ENCODE results near the gene ZNF692. TPM values are rescaled to one million over a fixed set of nuclear protein-coding genes. Genes with fewer than 3 reads are reported as not detected.
"Not testable (repeated sequence)": the region's sequence is repeated elsewhere in the genome, so short reads cannot be mapped to it uniquely, and the experiment has no call there.

ZNF692 gene
- total RNA-seq = 7.7 and 16.5 TPM in 2 replicates

DNA sequence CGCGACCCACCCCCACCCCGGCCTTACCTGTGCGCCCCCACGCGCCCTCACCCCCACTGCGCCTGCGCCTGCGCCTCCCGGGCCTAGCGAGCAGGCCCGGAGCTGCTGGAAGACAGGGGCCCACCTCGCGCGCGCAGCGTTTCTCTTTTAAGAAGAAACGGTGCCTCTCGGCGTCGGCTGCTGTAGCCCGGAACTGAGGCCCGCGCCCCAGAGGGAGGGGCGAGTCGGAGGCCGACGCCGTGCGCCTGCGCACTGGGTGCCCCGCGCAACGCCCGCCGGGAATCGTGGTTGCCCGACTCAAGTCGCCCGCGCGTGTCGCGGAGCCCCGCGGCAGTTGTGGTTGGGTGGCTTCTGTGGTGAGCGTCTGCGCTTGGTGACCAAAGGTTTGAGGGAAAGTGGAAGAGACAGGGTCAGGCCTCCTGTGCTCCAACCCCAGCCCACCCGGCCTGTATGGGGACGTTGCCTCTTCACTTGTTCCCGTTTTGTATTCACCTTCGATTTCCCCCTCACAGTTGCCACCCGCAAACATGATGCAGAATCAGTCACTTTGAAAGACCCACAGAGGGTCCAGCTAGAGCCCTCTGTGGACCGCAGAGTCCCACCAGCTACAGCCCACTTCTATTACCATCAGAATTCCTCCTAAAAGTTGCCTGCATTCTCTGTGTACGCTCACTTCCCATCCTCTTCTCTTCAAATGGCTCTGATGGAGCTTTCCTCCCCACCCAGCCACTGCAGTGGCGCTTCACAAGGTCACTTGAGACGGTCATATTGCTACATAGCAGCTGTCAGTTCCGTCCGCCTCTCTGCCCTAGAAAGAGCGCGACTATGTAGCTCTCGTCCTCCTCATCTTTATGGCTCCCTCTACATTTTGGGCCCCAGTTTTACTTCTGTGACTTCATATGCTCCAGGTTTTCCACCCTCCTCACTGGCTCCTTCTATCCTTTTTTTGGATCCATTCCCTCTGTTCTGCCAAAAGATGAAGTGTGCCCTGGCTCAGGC is at the start of gene ZNF692:
TSS of gene ZNF692 (minus strand) at position 195 of the 999 bp plus-strand sequence. CDS start 776 bp downstream, outside the sequence.
- peak; percentile 99 for DNase-seq

DNA sequence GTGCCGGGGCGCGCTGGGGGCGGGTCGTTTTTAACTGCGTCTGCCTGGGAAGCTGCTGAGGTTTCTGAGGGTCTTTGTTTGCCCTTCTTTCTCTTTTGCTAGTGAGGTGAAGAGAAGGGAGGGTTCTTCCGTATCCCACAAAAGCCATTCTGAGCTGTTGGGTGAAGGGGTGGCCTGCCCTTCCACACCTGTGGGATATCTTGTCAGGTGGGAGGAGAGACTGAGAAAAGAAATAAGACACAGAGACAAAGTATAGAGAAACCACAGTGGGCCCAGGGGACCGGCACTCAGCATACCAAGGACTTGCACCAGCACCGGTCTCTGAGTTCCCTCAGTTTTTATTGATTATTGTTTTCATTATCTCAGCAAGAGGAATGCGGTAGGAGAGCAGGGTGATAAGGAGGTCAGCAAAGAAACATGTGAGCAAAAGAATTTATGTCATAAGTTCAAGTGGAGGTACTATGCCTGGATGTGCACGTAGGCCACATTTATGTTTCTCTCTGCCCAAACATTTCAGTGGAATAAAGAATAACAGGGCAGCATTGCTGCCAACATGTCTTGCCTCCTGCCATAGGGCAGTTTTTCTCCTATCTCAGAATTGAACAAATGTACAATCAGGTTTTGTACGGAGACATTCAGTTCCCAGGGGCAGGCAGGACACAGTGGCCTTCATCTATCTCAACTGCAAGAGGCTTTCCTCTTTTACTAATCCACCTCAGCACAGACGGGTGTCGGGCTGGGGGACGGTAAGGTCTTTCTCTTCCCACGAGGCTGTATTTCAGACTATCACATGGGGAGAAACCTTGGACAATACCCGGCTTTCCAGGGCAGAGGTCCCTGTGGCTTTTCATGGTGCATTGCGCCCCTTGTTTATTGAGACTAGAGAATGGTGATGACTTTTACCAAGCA is 48.1 kb upstream of the ZNF692 start:
- DNase-seq = peak; percentile 22

DNA sequence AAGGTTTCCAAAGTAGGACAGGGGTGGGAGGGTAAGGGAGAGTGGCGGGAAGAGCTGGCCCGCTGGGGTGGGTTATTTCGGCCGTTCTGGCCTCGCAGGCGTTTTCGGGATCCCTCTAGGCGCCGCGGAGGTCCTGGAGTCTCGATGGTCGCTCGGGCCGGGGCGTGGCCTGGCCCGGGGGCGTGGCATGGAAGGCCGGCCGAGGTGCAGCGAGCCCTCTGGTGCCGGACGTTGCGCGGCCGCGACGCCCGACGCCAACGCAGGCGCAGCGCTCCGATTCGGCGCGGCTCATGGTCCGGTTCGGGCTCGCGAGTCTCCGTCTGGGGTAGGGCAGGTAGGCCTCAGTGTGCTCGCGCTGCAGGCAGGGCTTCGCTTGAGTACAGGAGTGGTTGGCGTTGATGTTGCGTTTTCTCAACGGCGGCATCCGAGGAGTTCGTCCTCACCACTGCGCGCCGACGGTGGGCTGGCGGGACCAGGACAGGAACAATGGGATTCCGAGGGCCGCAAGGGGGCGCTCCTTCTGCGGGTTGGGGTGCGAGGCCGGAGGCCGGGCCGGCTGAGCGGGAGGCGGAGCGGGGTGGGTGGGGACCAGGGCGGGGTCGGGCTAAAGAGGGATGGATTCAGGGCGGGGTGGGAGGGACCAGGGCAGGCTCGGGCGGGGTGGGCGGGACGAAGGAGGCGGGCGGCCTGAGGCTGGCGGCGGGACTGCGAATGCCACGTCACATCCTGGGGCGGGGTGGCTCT is 47.3 kb upstream of the ZNF692 start, which contains the start of gene PGBD2:
TSS of gene PGBD2 (plus strand) at position 227 of the 744 bp plus-strand sequence. CDS start 7,628 bp downstream, outside the sequence.
- DNase-seq = peak; percentile 96

DNA sequence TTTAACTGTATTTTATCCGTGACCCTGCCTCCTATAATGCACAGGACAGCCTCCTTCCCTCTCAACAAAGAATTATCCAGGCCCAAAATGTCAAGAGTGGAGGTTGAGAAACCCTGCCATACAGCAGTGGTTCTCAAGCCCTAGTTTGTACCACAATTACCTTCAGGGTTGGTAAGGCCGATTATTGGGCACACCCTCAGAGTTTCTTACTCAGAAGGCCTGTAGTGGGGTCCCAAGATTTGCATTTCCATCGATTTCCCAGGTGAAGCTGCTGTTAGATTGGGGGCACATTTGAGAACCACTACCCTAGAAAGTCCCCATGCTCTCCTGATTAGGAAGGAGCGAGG is 46.8 kb upstream of the ZNF692 start:
- DNase-seq = no peak

DNA sequence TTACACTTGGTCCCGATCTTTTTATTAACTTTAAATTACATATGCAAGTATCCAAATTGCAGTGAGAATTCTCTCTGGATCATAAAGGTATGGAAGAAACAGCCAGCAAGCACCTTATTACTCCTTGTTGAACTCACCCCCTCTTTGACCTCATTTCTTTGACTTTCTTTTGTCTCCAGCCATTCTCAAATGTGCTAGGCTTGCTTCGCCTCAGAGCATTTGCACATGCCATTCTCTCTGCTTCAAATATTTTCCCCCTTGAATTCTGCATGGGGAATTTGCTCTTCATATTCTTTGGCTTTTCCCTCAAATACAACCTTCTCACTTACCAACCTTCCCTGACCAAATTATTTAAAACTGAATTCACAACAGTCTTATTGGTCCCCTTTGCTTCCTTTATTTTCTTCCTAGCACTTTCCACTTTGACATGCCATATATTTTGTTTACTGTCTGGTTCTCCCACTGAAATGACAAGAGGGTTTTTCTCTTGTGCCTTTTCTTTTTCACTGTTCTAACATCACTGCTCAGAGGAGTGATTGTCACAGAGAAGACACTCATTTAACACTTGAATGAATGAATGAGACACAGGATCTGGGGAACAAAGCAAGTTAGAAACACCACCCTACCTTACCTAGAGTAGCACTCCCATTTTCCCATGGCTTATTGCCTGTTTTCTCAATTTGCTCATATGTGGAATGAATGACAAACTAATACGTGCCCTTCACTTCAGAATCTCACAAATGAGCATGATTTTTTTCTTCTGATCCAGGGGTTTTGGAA is 45.7 kb upstream of the ZNF692 start:
- no peak for DNase-seq

- DNase-seq = no peak
Measured at GRCh38 chr1:248901578-248901977, 42.7 kb upstream of the ZNF692 start.

GRCh38 chr1:248900637-248901036 is 41.8 kb upstream of the ZNF692 start:
- DNase-seq = no peak

- DNase-seq = no peak
Measured at GRCh38 chr1:248897412-248898337, 38.8 kb upstream of the ZNF692 start.

DNA sequence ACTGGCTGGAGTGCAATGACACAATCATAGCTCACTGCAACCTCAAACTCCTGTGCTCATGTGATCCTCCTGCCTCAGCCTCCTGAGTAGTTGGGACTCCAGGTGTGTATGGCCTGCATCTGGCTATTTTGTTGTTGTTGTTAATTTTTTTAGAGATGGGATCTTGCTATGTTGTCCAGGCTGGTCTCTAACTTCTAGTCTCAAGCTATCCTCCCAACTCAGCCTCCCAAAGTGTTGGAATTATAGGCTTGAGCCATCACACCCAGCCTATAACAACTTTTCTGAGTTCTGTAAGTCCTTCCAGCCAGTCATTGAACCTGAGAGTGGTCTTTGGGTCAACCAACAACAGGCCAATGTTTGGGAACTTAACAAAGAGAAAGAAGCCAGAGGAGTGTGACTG is 36.0 kb upstream of the ZNF692 start:
- DNase-seq = no peak

- no peak for DNase-seq
Measured at GRCh38 chr1:248892590-248892989, 33.7 kb upstream of the ZNF692 start.

DNA sequence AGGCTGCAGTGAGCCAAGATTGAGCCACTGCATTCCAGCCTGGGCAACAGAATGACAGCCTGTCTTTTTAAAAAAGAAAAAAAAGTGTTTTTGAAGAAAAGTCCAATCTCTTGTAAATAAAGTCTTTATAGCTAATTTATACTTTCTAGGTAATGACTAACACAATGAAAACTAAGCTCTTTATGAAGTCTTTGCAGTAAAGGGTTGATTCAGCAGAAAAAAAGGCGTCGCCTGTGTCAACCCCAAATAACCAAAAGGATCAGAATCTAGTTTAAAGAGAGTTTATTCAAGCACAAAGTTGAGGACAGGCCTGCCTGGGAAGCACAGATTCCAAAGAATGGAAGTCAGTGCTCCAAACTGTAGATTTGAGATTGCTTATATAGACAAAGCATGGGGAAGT is 32.9 kb upstream of the ZNF692 start:
- no peak for DNase-seq

- DNase-seq = no peak
Measured at GRCh38 chr1:248890549-248891498, 31.9 kb upstream of the ZNF692 start.

- DNase-seq = not testable (repeated sequence)
Measured at GRCh38 chr1:248889914-248890243, 31.0 kb upstream of the ZNF692 start.

GRCh38 chr1:248886237-248886895 is 27.5 kb upstream of the ZNF692 start:
- DNase-seq = no peak

DNA sequence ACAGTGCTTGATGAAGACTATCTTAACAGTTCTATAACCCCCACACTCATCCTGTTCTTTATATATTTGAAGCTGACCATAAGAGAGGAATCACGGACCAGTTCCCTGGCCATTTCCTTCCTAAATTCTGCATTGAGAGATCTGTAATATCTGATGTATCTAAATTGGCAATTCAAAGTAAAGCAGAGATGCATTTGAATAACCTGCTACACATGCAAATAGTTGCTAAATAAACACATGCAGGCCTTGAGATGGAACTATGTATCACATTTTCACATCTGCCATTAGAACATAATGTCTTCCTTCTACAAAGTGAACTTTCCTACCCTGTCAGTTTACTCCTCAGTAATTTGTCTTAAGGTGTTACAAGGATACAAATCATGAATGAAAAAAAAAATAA is 26.8 kb upstream of the ZNF692 start:
- no peak for DNase-seq

GRCh38 chr1:248884632-248885295 is 25.9 kb upstream of the ZNF692 start:
- DNase-seq = no peak

DNA sequence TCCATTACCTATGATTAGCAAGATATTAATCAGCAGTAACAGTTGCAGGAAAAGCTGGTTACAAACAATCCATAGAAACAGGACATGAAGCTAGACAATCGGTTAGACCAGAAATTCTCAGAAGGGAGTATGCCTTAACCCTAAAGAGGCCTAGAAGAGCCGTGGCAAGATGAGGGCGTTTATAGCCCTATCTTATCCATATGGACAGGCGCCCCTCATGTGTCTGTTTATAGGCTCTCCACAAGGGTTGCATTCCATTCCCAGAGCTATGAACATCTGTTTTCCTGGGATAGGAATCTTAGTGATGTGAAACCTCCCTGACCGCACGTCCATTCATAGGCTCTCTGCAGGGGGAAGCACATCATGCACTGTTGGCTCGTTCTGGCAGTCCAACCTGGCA is 23.5 kb upstream of the ZNF692 start:
- DNase-seq = not testable (repeated sequence)

- no peak for DNase-seq
Measured at GRCh38 chr1:248881261-248881660, 22.4 kb upstream of the ZNF692 start.
